ENCODE data around the gene LTBP2. TPM values are rescaled to one million over a fixed set of nuclear protein-coding genes. Genes with fewer than 3 reads are reported as not detected.

Gene LTBP2
- total RNA-seq, 1 donor from 2014 or later, result 1.9 TPM

- Mint-ChIP-seq H3K36me3 (ENCODE audit: low read depth, unreplicated experiment) (peaks cover 7% of the 10 kb centered on the region), H3K4me1 (ENCODE audit: unreplicated experiment) (peaks cover 6% of the 10 kb centered on the region), H3K27me3 (ENCODE audit: unreplicated experiment) (no peaks in the 10 kb centered on the region), H3K4me3 (ENCODE audit: unreplicated experiment) (no peak overlapping the region), H3K9me3 (ENCODE audit: unreplicated experiment) (no peaks in the 10 kb centered on the region), H3K27ac (ENCODE audit: unreplicated experiment) (peak overlapping the region; percentile 31)
- TF ChIP-seq CTCF (IDR thresholded peaks at IDR 0.05; ENCODE audit: unreplicated experiment), result no peak
- no peak for DNase-seq (ENCODE audit: low spot score)
Measured at GRCh38 chr14:74650927-74651686, 39.1 kb upstream of the LTBP2 start.

GRCh38 chr14:74649673-74650072 is 37.6 kb upstream of the LTBP2 start:
- no peak overlapping the region for H3K27ac Mint-ChIP-seq (ENCODE audit: unreplicated experiment)
- peaks cover 7% of the 10 kb centered on the region for H3K36me3 Mint-ChIP-seq (ENCODE audit: low read depth, unreplicated experiment)
- TF ChIP-seq CTCF (IDR thresholded peaks at IDR 0.05; ENCODE audit: unreplicated experiment), result no peak
- no peak overlapping the region for H3K4me3 Mint-ChIP-seq (ENCODE audit: unreplicated experiment)
- H3K27me3 Mint-ChIP-seq (ENCODE audit: unreplicated experiment), result peaks cover 2% of the 10 kb centered on the region
- no peaks in the 10 kb centered on the region for H3K9me3 Mint-ChIP-seq (ENCODE audit: unreplicated experiment)
- H3K4me1 Mint-ChIP-seq (ENCODE audit: unreplicated experiment), result peaks cover 13% of the 10 kb centered on the region
- no peak for DNase-seq (ENCODE audit: low spot score)

- H3K27me3 Mint-ChIP-seq (ENCODE audit: unreplicated experiment), result peaks cover 2% of the 10 kb centered on the region
- TF ChIP-seq CTCF (IDR thresholded peaks at IDR 0.05; ENCODE audit: unreplicated experiment), result no peak
- peaks cover 13% of the 10 kb centered on the region for H3K4me1 Mint-ChIP-seq (ENCODE audit: unreplicated experiment)
- no peak overlapping the region for H3K4me3 Mint-ChIP-seq (ENCODE audit: unreplicated experiment)
- no peak for DNase-seq (ENCODE audit: low spot score)
- no peak overlapping the region for H3K27ac Mint-ChIP-seq (ENCODE audit: unreplicated experiment)
- peaks cover 7% of the 10 kb centered on the region for H3K36me3 Mint-ChIP-seq (ENCODE audit: low read depth, unreplicated experiment)
- H3K9me3 Mint-ChIP-seq (ENCODE audit: unreplicated experiment), result no peaks in the 10 kb centered on the region
Measured at GRCh38 chr14:74649167-74649566, 37.1 kb upstream of the LTBP2 start.

- Mint-ChIP-seq H3K36me3 (ENCODE audit: low read depth, unreplicated experiment) (peaks cover 7% of the 10 kb centered on the region), H3K9me3 (ENCODE audit: unreplicated experiment) (no peaks in the 10 kb centered on the region), H3K4me1 (ENCODE audit: unreplicated experiment) (peaks cover 13% of the 10 kb centered on the region), H3K27ac (ENCODE audit: unreplicated experiment) (no peak overlapping the region), H3K27me3 (ENCODE audit: unreplicated experiment) (peaks cover 2% of the 10 kb centered on the region), H3K4me3 (ENCODE audit: unreplicated experiment) (no peak overlapping the region)
- DNase-seq (ENCODE audit: low spot score), result no peak
- no peak for TF ChIP-seq CTCF (IDR thresholded peaks at IDR 0.05; ENCODE audit: unreplicated experiment)
Measured at GRCh38 chr14:74648601-74649000, 36.6 kb upstream of the LTBP2 start.

- peaks cover 7% of the 10 kb centered on the region for H3K36me3 Mint-ChIP-seq (ENCODE audit: low read depth, unreplicated experiment)
- no peak for DNase-seq (ENCODE audit: low spot score)
- H3K4me1 Mint-ChIP-seq (ENCODE audit: unreplicated experiment), result peaks cover 13% of the 10 kb centered on the region
- H3K9me3 Mint-ChIP-seq (ENCODE audit: unreplicated experiment), result no peaks in the 10 kb centered on the region
- no peak for TF ChIP-seq CTCF (IDR thresholded peaks at IDR 0.05; ENCODE audit: unreplicated experiment)
- no peak overlapping the region for H3K4me3 Mint-ChIP-seq (ENCODE audit: unreplicated experiment)
- peaks cover 2% of the 10 kb centered on the region for H3K27me3 Mint-ChIP-seq (ENCODE audit: unreplicated experiment)
- H3K27ac Mint-ChIP-seq (ENCODE audit: unreplicated experiment), result no peak overlapping the region
Measured at GRCh38 chr14:74647678-74648461, 35.8 kb upstream of the LTBP2 start.
